ENCODE results near the gene PDGFC.

Gene PDGFC

DNA sequence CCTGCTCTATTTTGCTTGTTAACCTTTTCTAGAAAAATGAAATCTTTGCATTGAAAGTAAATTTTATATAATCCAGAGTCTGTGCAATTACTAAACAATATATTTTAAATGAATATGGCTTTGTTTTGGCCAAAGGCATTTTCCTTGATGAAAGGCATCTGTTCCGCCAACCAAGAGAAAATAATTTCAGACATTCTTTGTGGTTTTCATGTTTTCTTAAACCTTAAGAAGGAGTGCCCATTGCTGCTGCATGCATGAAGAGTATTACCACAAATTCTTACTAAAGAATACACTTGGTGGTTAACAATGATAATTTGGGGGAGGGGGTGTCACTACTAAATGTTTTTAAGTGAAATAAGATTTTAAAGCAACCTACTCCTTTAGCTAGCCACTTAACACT lies 2.7 kb upstream of the PDGFC start:
- no peak overlapping the region for H3K4me3 ChIP-seq (ENCODE audit: low read depth, low read length)
- no peak for TF ChIP-seq CTCF (IDR thresholded peaks at IDR 0.05; ENCODE audit: low read depth, low read length)

- TF ChIP-seq CTCF (IDR thresholded peaks at IDR 0.05; ENCODE audit: low read depth, low read length): no peak
- peak overlapping the region; percentile 79 for H3K4me3 ChIP-seq (ENCODE audit: low read depth, low read length)
These were observed 898 bp upstream of the PDGFC start for GRCh38 chr4:156972379-156973015.

- peak overlapping the region; percentile 79 for H3K4me3 ChIP-seq (ENCODE audit: low read depth, low read length)
- no peak for TF ChIP-seq CTCF (IDR thresholded peaks at IDR 0.05; ENCODE audit: low read depth, low read length)
These were observed 379 bp downstream of the PDGFC start for GRCh38 chr4:156971165-156971675.

DNA sequence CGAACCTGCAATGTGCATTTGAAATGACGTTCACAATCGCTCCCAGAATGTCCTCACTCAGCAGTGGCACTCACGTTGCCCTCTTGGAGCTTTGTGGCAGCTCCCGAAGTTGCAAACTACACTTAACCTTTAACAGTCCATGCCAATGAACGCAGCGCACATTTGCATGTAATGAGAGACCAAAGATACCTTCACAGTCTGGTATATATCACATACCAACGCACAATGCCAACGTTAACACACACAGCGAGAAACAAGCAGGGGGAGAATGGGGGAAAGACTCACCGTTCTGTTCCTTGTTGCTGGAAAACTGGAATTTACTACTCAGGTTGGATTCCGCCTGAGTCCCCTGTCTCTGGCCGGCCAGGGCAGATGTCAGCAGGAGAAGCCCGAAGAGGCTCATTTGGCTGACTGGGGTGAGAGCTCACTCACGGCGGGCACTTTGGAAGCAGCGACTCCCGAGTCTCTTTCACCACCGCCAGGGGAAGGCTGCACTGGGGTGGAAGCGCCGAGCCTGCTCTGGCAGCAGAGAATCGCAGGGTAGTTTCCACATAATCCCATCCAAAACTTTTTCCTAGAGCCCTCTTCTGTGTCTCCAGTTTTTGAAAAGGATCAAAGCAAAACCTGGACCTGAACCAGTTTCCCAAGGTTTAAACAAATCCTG lies 966 bp downstream of the PDGFC start:
- H3K4me3 ChIP-seq (ENCODE audit: low read depth, low read length): peak overlapping the region; percentile 79
- TF ChIP-seq CTCF (IDR thresholded peaks at IDR 0.05; ENCODE audit: low read depth, low read length): peak; percentile 39

GRCh38 chr4:156969911-156970310 lies 1.7 kb downstream of the PDGFC start:
- H3K4me3 ChIP-seq (ENCODE audit: low read depth, low read length): peak overlapping the region; percentile 79
- TF ChIP-seq CTCF (IDR thresholded peaks at IDR 0.05; ENCODE audit: low read depth, low read length): no peak

DNA sequence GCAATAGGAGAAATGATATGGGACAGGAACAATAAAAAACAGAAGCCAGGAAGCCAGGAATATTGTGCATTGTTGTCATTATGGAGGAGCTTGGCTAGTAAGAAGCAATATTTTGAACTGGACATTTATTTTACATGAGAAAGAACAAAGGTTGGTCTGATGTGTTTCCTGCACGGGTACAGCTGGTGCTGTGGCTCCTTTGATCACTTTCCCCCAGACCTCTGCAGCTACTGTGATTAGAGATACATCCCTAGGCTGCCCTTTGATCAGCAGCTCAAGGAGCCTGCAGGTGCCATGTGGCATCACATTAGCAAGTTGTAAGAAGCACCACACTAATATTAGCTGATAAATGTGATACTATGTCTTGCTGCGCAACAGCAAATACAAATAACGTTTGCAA lies 2.5 kb downstream of the PDGFC start:
- H3K4me3 ChIP-seq (ENCODE audit: low read depth, low read length): peak overlapping the region; percentile 79
- TF ChIP-seq CTCF (IDR thresholded peaks at IDR 0.05; ENCODE audit: low read depth, low read length): no peak

DNA sequence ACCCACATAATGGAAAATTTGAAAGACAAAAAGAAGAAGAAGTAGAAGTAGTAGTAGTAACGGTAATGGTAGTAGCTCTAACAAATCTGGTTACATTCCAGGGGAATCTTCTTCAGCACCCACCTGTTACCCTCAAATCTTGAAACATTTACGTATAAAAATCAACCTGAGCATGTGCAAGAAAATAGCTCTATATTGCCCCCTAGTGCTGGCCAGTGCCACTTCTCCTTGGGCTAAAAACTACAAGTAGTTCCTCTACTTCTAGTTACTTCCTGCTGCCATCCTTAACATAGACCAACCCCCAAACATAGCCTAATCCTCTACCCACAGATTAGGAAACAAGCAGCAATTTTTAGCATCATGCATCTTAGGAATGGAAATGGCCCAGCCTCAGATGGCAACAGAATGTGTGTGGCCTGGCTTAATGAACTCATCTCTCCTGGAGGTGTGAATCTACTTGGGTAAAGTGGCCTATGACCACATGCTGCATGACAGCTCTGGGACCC lies 3.1 kb downstream of the PDGFC start:
- H3K4me3 ChIP-seq (ENCODE audit: low read depth, low read length): peak overlapping the region; percentile 79

More for the DNA sequence above, 3.1 kb downstream of the PDGFC start:
- TF ChIP-seq CTCF (IDR thresholded peaks at IDR 0.05; ENCODE audit: low read depth, low read length): peak; percentile 62
